GM21723 (cell line): ENCODE measurements around the gene EFHC1.
A peak's percentile ranks its signal among the peaks of the same experiment; 100 is the strongest.
"Not testable (repeated sequence)": the region's sequence is repeated elsewhere in the genome, so short reads cannot be mapped to it uniquely, and the experiment has no call there.

Experiments
- ATAC-seq: cut with Tn5 transposase; IDR thresholded peaks from one replicate; pipeline ENCODE4 v1.9.1; 2021; ENCODE audit warnings: mild to moderate bottlenecking, moderate library complexity; ENCODE audit not compliant: unreplicated experiment

The EFHC1 gene, protein sequence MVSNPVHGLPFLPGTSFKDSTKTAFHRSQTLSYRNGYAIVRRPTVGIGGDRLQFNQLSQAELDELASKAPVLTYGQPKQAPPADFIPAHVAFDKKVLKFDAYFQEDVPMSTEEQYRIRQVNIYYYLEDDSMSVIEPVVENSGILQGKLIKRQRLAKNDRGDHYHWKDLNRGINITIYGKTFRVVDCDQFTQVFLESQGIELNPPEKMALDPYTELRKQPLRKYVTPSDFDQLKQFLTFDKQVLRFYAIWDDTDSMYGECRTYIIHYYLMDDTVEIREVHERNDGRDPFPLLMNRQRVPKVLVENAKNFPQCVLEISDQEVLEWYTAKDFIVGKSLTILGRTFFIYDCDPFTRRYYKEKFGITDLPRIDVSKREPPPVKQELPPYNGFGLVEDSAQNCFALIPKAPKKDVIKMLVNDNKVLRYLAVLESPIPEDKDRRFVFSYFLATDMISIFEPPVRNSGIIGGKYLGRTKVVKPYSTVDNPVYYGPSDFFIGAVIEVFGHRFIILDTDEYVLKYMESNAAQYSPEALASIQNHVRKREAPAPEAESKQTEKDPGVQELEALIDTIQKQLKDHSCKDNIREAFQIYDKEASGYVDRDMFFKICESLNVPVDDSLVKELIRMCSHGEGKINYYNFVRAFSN

GRCh38 chr6:52419809-52420667 lies at the start of gene EFHC1:
Gene EFHC1, plus strand, starts transcription at chr6:52420342. Its CDS starts 69 bp downstream, at chr6:52420411.
- peak; percentile 91 for ATAC-seq

DNA sequence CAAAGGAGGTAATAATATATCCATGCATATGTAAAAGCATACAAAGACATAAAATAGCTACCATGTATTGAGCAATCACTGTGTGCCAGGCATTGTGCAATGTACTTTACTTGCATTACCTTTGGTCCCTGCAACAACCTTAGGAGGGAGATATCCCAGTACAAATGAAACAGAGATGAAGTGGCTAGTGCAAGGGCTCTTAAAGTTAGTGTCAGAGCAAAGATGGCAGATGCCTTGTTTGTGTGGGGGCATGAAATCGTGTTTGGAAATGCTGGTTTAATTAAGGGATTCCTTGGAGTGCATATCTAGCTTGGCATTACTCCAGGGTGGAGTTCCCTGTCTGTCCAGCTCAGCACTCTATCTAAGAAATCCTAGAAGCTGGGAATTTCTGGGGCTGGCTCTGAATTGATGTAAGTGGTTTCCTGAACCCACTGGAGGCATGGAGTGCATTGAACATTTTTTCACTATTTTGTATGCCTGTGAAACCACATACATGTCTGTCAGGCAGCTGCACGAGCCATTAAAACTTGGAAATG lies 48.4 kb upstream of the EFHC1 start:
- no peak for ATAC-seq

- no peak for ATAC-seq
Measured at GRCh38 chr6:52373151-52373690, 46.9 kb upstream of the EFHC1 start.

GRCh38 chr6:52374247-52374646 lies 45.9 kb upstream of the EFHC1 start:
- ATAC-seq = no peak

DNA sequence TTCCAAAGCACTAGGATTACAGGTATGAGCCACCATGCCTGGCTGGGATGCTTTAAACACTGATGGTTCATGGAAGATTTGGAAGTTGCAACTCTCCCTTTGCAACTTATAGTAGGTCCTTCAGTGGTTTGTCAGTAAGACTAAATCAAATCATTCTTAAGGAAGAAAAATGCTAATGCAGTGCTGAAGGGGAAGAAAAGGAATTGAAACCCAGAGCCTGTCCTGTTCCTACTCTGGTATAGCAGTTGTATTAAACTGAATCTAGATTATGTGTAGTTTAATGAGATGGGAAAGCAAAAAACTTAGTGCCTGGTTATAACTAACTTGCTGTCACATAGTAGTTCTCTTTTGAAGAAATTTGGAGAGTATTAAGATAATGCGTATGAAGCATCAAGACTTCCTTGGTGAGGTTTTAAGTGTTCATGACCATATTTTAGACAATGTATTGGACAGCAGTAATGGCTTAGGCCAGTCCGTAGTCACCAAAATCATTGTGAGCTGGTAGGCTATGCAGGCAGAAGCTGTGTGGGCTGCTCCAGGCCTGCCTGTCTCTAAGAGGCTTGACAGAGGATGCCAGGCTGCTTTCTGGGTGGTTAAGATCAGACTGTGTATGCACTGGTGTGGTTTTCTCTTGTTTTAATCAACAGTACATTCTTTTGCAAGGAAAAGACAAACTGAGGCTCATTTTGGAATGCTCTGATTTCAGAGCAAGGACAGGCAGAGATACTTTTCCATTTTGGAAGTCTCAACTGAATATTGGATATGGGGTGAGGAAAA lies 44.2 kb upstream of the EFHC1 start:
- ATAC-seq = no peak

DNA sequence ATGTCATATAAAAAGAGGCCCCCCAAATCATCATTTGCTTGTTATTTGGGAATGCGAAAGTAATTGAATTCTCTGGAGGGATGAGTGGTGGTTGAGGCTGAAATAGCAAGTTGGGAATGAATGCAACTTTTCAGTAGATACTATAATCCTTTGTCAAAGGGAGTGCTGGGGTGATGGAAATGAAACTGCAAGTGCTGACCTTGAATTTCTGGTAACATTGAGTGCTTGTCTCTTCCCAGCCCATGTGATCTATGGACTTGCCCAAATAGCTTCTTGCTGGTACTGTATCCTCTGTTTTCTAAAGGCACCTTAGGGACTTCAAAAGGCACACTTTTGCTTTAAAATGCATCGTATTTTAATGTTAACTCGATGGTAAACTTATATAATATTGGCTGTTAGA lies 43.4 kb upstream of the EFHC1 start:
- no peak for ATAC-seq

DNA sequence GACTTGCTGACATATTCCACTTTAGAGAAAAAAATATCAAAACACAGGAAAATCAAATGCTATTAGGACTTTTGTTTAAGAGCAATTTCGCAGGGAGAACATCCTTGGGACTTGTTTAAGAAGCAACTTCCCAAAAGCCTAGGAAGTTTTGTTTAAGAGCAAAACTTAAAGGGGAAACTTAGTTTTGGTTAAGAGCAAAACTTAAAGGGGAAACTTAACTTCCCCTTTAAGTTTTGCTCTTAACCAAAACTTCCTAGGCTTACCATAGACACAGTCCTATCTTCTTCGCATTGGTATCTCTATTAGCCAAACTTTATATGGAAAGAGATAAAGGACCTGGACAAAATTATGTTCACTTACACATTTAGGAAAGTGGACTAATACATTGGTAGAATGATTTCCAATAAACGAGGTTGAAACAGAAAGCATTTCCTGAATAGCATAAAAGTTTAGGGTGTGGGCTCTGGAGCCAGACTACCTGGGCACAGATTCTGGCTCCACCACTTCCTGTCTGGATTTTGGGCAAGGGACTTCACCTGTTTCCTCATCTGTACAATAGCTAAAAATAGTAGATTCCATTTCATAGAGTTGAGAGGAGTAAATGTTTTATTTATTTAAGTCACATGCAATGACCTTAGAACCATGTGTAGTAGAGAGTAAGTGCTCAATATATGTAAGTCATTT lies 42.5 kb upstream of the EFHC1 start:
- no peak for ATAC-seq

- no peak for ATAC-seq
Measured at GRCh38 chr6:52381249-52381648, 38.9 kb upstream of the EFHC1 start.

- no peak for ATAC-seq
Measured at GRCh38 chr6:52384145-52384766, 35.9 kb upstream of the EFHC1 start.

DNA sequence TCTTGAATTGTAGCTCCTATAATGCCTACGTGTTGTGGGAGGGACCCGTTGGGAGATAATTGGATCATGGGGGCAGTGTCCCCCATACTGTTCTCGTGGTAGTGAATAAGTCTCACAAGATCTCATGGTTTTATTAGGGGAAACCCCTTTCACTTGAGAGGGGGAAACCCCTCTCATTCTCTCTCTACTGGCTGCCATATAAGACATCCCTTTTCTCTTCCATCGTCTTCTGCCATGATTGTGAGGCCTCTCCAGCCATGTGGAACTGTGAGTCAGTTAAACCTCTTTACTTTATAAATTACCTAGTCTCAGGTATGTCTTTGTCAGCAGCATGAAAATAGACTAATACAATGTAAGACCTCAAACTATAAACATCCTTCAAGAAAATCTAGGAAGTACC lies 35.1 kb upstream of the EFHC1 start:
- no peak for ATAC-seq

GRCh38 chr6:52388119-52388518 lies 32.0 kb upstream of the EFHC1 start:
- ATAC-seq = not testable (repeated sequence)

DNA sequence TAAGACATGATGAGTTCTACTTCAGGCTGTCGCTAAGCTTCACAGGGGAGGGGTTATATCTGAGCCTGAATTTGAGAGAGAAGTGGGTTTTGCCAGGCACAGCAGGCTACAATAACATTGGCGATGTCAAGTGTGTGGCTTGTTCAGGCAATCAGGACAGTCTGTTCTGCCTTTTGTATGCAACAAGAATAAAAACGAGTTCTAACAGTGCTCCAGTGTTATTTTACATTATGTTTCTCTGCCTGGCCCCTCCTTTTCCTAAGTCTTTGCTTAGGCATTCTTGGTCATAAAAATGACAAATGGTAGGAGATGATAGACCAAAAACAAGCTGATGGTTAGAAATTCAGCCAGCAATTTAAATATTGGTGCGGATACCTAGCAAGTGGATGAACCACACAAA lies 31.4 kb upstream of the EFHC1 start:
- no peak for ATAC-seq

DNA sequence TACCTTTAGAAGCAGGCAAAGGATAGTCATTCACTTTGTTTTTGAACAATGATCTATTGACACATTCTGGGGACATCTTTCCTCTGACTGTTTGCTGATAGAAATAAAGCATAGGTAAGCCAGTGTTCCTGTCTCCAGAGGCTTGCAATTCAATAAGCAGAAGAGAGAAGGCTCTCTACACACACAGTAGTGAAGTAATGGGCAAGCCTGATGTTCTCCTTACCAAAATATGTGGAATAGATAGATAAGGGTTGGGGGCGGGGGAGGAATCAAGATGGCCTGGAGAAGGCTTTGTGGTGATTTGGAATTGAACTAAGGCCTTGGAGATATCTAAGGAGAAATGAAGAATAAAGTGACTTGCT lies 30.9 kb upstream of the EFHC1 start:
- ATAC-seq = no peak

DNA sequence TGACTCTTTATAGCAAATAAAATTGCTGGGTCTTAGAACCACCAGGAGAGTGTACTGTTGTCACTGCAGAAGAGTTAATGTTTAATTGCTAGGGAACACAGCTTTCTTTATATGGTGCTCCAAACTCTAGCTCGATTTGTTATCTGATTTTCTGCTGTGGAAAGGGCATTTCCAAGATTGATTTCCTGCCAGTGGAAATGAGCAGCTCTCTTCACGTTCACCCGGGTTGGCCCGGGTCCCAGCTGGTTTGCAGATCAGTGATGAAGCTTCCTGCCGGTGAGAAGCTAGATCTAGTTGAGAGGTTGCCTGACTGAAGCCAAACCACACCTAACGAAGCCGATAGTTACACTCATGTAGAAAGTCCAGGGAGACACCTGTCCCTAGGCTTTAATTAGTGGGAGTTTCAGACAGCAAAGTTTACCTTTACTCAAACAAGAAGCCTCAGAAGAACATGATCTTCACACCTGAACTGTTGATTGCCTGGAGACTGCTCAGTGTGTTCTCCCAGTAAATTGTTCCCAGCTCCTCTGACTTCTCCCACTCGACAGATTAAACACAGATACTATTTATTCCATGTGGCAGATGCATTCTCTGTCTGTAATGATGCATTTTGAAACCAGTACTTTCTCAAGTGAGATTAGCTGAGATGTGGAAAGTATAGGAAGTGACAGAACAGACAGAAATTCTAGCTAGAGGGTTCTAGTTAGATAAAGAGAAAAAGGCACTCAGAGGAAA lies 30.3 kb upstream of the EFHC1 start:
- peak; percentile 65 for ATAC-seq

DNA sequence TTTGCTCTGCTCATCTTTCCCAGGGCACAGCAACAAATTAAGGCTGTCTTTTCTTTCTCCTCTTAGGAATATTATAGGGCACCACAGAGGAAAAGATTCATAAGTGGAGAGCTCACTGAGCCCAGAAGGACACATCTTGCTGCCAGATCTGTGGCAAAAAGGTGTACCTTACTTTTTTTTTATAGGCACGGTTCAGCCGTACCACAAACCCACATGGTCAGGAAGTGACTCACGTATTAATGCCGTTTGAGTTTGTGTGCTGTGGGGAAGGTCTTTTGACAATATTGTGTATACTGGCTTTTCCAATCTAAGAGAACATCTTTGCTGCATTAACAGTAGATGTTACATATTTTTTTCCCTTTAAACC lies 29.8 kb upstream of the EFHC1 start:
- peak; percentile 59 for ATAC-seq

DNA sequence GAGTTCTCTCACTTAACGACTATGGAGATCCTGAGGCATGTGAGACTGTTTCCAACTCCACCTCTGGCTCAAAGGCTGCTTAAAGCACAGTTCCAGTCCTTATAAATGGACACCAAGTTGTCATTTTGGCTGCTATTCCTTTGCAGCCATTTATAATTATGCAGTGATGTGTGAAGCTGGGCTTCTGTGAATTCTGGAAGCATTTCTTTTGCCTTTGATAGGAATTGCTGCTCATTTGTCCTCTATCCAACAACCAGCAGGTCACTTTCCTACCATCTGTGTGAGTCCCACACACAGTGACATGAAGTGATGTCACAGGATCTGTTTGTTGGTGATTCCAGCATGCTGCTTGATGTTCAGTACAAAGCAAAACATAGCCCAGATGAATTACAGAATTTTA lies 28.5 kb upstream of the EFHC1 start:
- no peak for ATAC-seq

DNA sequence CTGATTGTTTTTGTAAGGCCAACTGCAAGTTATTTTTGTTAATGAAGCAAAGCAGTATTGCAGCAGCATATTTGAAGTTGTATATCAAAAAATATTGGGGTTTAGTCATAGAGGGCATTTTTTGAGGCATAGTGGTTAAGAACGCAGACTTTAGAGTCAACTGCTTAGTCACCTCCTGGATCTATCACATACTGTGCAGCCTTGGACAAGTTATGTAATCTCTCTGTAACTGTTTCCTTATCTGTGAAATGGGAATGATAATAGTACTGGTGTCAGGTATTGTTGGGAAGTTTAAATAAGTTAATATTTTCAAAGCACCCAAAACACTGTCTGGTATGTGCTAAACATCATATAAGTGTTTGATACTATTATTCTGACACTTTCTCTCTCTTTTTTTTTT lies 27.2 kb upstream of the EFHC1 start:
- no peak for ATAC-seq

- no peak for ATAC-seq
Measured at GRCh38 chr6:52393780-52394179, 26.4 kb upstream of the EFHC1 start.

DNA sequence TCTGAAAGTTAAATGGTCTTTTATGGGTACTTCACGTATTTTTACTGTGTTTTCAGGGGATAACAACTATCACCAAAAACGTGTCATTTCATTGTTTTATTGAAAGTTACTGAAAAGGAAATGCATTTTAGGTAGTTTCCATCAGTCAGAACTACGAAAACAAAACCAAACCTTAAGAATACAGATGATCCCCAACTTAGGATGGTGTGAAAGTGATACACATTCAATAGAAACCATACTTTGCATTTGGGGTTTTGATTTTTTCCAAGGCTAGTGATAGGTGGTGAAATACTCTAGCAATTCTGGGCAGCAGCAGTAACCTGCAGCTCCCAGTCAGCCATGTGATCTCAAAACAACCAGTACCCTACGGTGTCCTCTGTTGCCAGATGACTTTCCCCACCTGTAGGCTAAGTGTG lies 25.9 kb upstream of the EFHC1 start:
- peak; percentile 55 for ATAC-seq
